Activated T-cell treated with anti-CD3 and anti-CD28 coated beads, Interleukin-2, amount 50 U/mL, for 72 hours (primary cell): Measurements from ENCODE around the gene LEMD2. TPM values are rescaled to one million over a fixed set of nuclear protein-coding genes. Genes with fewer than 3 reads are reported as not detected.

Experiments used
- ATAC-seq, 2 donors: fragments of 150-1000 bp; cut with Tn5 transposase; replicated peaks in 1 of 2; 2 replicates each; pipeline ENCODE4 v1.10.0; 2021; ENCODE audit warnings: moderate library complexity in 2 of 2, mild to moderate bottlenecking in 1 of 2
- DNase-seq, 2 donors: peaks; one replicate each; pipeline ENCODE4 v3.0.0; 2021 to 2022; ENCODE audit warnings: mixed read lengths in 1 of 2
- H3K27ac Mint-ChIP-seq: one replicate; pipeline ENCODE4 v1.8.0; 2022; ENCODE audit warnings: mild to moderate bottlenecking, moderate library complexity, mixed read lengths
- H3K27me3 Mint-ChIP-seq: one replicate; pipeline ENCODE4 v1.8.0; 2022; ENCODE audit warnings: low read depth, mixed read lengths
- H3K36me3 Mint-ChIP-seq, 2 donors: one replicate each; pipeline ENCODE4 v1.8.0; 2022; ENCODE audit warnings: mixed read lengths in 2 of 2, mild to moderate bottlenecking in 1 of 2; ENCODE audit not compliant: insufficient read depth in 2 of 2
- H3K4me1 Mint-ChIP-seq: one replicate; pipeline ENCODE4 v1.8.0; 2022; ENCODE audit warnings: low read depth, mixed read lengths
- H3K4me3 Mint-ChIP-seq, 2 donors: one replicate each; pipeline ENCODE4 v1.8.0; 2022; ENCODE audit warnings: mild to moderate bottlenecking in 2 of 2, mixed read lengths in 2 of 2, moderate library complexity in 2 of 2
- H3K9me3 Mint-ChIP-seq, 2 donors: one replicate each; pipeline ENCODE4 v1.8.0; 2022; ENCODE audit warnings: mixed read lengths in 2 of 2
- total RNA-seq, 2 donors: library from RNA; stranded (reverse); gene quantifications; one replicate each; pipeline ENCODE4 v1.2.3, GENCODE V29; 2022

The LEMD2 gene
- total RNA-seq, 2 donors from 2014 or later, result 76.4 to 93.8 TPM

DNA sequence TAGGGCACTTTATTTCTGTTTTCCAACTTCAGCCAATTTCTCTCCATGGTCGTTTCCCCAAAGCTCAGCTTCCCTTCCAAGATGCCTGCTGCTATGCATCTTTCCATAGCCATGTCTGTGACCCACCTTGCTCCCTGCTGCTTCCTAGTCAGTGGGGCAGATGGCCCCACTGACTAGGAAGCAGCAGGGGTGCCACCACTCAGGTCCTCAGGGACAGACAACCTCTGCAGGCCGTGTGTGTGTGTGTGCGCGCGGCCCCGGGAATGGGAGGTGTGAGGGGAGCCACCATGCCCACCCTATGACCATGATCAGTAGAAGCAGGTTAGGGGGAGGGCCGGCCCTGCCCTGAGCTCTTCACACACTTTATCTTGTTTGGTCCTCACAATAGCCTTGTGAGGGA lies 39.5 kb downstream of the LEMD2 start:
- H3K36me3 Mint-ChIP-seq, result no peaks in the 10 kb centered on the region
- H3K4me3 Mint-ChIP-seq, result no peak overlapping the region
- H3K27ac Mint-ChIP-seq, result no peak overlapping the region
- ATAC-seq (no peak), DNase-seq (no peak)
- H3K4me1 Mint-ChIP-seq, result peaks cover under 1% of the 10 kb centered on the region
- no peaks in the 10 kb centered on the region for H3K9me3 Mint-ChIP-seq
- H3K27me3 Mint-ChIP-seq, result no peaks in the 10 kb centered on the region

DNA sequence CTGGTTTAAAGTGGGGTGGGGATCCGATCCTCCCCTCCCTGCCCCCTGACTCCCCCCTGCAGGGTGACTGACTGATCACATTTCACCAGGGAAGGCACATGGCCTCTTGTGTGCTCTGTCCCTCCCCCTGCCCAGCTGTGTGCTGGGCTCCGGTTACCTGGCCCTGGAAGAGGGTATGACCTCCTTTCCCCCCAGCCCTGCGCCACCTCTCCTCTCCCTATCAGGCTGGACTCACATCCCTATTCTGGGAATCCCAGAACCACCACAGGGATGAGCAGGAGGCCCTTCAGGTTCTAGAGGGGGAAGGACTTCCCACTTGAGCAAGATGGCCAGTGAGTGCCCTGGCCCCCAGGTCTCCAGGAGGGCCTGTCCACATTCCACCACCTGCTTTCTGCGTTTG lies 40.1 kb downstream of the LEMD2 start:
- Mint-ChIP-seq H3K27me3 (no peaks in the 10 kb centered on the region), H3K27ac (no peak overlapping the region), H3K36me3 (no peaks in the 10 kb centered on the region), H3K4me1 (peaks cover 4% of the 10 kb centered on the region), H3K4me3 (no peak overlapping the region), H3K9me3 (no peaks in the 10 kb centered on the region)
- ATAC-seq (no peak), DNase-seq (no peak)

DNA sequence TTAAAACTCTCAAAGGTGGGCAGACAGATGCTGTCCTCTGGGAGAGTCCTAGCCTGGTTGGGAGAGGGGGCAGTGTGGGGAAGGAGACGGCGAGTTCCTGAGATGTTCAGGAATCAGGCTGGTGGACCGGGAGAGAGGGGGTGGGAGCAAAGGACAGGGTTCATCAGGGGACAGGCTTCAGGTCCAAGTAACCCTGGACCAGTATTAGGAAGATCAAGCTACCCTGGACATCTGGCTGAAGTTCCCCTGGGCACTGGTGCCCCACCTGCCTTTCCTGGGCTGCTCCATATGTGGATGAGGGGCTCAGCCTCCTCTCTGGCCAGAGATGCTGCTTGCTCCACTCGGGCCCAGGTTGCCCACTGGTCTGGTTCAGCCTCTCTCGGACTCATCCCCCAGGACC lies 41.1 kb downstream of the LEMD2 start:
- DNase-seq, result no peak
- no peak overlapping the region for H3K4me3 Mint-ChIP-seq
- H3K36me3 Mint-ChIP-seq, result no peaks in the 10 kb centered on the region
- H3K9me3 Mint-ChIP-seq, result no peaks in the 10 kb centered on the region
- peaks cover 6% of the 10 kb centered on the region for H3K27me3 Mint-ChIP-seq
- H3K27ac Mint-ChIP-seq, result no peak overlapping the region
- peaks cover 4% of the 10 kb centered on the region for H3K4me1 Mint-ChIP-seq
- ATAC-seq, result no peak

DNA sequence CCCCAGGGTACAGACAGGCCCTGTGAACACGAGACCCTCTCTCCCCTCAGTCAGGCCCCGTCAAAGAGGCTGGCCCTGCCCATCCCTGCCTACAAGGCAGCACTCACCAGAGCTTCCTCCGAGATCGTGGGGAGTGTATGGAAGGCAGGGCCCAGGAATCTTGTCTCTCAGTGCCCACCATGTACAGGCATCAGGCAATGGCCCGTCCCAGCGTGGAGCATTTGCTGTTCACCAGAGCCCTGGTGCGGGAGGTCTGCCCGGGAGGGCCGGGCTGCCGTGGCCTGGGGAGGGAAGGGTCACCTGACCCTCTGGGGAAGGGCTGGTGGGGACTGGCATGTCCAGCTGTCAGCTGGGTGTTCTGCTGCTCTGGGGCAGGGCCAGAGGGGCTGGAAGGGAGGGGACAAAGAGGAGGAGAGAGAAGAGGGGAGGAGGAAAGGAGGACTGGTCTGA lies 42.3 kb downstream of the LEMD2 start, which contains the start of gene IP6K3:
IP6K3 (minus strand) TSS at position 255 of the 450 bp plus-strand sequence. CDS start 11,429 bp downstream, outside the sequence.
- Mint-ChIP-seq H3K27me3 (peaks cover 16% of the 10 kb centered on the region), H3K4me1 (peaks cover 4% of the 10 kb centered on the region), H3K27ac (no peak within 1 kb of the TSS), H3K36me3 (no peaks in the 10 kb centered on the region), H3K4me3 (no peak within 1 kb of the TSS), H3K9me3 (no peaks in the 10 kb centered on the region)
- ATAC-seq (no peak), DNase-seq (no peak)

DNA sequence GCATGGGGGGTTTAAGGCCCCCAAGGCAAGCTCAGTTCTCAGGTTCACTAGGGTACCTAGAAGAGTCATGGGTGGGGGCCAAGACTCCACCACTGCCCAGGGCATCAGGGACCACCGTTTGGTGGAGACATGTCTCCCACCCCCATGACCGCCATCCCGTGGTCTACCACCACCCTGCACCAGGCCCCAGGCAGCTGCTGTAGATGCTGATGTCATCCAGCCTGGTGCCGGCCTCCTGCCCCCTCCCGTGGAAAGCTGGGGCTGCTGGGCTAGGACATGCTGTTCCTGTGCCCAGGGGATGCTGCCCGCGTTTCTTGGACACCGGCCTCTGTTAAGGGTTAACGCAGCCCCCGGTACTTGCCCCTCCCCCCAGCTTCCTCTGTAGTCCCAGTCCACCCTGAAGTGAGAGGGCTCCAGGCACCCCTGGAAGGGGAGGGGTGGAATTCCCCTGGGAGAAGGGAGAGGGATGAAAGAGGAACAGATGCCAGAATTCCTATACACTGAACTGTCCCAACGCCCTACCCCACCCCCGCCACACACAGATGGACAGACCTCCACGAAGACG lies 42.8 kb downstream of the LEMD2 start:
- ATAC-seq (no peak), DNase-seq (no peak)
- Mint-ChIP-seq H3K4me1 (peaks cover 4% of the 10 kb centered on the region), H3K36me3 (no peaks in the 10 kb centered on the region), H3K27ac (no peak overlapping the region), H3K9me3 (no peaks in the 10 kb centered on the region), H3K4me3 (no peak overlapping the region), H3K27me3 (peaks cover 16% of the 10 kb centered on the region)

DNA sequence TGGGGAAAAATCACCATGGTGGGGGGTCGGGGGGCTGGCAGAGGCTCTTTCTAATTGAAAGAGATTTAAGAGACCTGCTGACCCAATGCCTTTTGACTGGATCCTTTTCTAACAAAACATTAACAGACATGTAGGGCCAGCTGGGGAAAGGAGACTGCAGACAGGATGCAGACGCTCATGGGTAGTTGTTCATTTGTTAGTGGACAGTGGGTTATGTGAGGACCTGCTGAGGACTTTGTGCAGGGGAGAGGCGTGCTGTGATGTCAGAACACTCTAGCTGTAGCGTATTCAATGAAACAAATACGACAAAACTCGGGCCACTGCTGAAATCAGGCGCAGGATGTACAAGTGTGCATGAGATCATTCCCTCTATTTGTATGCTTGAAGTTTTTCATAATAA lies 43.4 kb downstream of the LEMD2 start:
- ATAC-seq (no peak), DNase-seq (no peak)
- Mint-ChIP-seq H3K27ac (no peak overlapping the region), H3K4me1 (peaks cover 4% of the 10 kb centered on the region), H3K36me3 (no peaks in the 10 kb centered on the region), H3K4me3 (no peak overlapping the region), H3K9me3 (no peaks in the 10 kb centered on the region), H3K27me3 (peaks cover 16% of the 10 kb centered on the region)

DNA sequence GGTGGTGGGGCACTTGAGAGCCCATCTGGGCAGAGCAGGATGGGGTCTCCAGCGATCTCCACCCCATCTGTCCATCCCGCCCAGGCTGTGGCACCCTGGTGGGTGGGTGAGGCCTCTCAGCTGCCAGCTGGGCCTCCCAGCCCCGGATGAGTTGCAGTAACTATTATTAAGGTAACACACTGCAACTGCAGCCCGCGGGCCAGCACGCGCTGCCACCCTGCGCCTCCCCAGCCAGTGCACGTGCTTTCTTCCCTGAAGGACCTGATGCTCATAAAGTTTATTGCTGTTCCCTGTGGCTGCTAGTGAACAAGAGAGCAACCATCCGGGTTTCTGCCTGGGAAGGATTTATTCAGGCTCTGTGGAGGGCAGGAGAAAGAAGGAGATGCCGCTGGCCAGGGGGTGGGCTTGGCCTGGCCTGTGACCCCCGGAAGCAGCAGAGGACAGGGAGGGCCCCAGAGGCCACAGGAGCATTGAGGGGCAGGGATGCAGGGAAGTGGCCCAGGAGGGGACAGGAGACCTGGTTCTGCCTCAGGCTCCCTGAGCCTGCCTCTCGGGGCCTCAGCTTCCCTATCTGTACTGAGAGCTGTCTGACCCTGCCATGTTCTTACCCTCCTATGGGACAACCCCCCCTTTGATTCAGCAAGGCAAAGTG lies 43.9 kb downstream of the LEMD2 start:
- DNase-seq, result no peak
- Mint-ChIP-seq H3K4me3 (no peak overlapping the region), H3K9me3 (no peaks in the 10 kb centered on the region), H3K36me3 (no peaks in the 10 kb centered on the region), H3K27me3 (peaks cover 16% of the 10 kb centered on the region), H3K4me1 (peaks cover 4% of the 10 kb centered on the region), H3K27ac (no peak overlapping the region)
- no peak for ATAC-seq

DNA sequence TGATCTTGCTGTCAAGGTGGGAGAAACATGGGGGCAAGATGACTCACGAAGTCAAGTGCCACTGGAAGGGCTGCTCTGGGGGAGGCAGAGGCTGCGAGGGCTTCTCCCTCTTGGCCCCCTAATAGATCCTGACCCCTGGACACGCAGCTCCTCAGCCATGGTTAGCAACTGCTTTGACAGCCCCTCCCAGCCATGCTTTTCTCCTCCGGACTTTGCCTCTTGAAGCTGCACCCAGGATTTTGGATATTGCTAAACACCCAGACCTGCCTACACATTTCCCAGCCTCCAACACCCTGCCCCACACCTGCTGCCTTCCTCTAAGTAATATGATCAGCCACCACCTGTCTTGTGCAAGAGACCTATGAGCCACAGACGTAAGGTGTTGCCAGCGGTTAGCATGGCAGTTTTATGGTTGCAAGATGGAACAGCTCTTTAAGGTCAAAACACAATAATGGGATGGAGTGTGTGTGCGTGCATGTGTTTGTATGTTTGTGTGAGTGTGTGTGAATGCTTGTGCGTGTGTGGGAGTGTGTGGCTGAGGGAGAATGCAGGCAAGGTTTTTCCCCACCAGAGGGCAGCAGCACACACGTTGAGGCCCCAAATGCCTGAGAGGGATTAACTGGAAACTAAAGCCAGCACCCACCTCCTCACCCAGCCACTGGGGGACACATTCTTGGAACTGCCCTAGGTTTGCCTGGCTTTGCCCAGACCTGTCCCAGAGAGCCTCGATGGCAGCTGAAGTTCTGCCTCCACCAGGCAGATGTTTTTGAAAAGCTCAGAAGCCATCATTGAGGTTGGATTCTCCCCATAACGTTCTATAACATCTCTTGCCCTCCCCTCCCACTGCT lies 44.7 kb downstream of the LEMD2 start:
- peaks cover 16% of the 10 kb centered on the region for H3K27me3 Mint-ChIP-seq
- H3K4me3 Mint-ChIP-seq, result no peak overlapping the region
- H3K9me3 Mint-ChIP-seq, result no peaks in the 10 kb centered on the region
- no peak overlapping the region for H3K27ac Mint-ChIP-seq
- no peaks in the 10 kb centered on the region for H3K36me3 Mint-ChIP-seq
- ATAC-seq (peak; percentile 79 to 87), DNase-seq (peak; percentile 76 to 78)
- peaks cover 4% of the 10 kb centered on the region for H3K4me1 Mint-ChIP-seq

DNA sequence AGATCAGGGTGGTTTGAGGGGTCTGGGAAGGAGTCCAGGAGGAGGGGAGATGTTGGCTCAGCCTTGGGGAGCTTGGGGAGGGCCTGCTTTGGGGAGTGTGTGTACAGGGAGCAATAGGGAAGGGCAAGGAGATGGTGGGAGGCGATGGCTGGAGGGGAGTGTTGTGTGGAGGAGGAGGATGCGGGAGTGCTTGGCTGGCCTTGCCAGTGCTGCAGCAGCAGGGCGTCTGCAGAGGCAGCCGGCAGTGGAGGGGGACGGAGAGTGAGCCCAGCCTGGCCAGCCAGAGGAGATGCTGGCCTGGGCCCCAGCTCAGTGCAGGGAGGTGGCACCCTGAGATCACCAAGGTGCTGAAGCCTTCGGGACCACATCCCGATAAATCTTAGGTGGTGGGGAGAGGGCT lies 46.1 kb downstream of the LEMD2 start:
- no peak for ATAC-seq
- H3K27ac Mint-ChIP-seq, result no peak overlapping the region
- H3K9me3 Mint-ChIP-seq, result no peaks in the 10 kb centered on the region
- H3K4me1 Mint-ChIP-seq, result peaks cover 4% of the 10 kb centered on the region
- no peak for DNase-seq
- peaks cover 16% of the 10 kb centered on the region for H3K27me3 Mint-ChIP-seq
- no peaks in the 10 kb centered on the region for H3K36me3 Mint-ChIP-seq
- H3K4me3 Mint-ChIP-seq, result no peak overlapping the region

DNA sequence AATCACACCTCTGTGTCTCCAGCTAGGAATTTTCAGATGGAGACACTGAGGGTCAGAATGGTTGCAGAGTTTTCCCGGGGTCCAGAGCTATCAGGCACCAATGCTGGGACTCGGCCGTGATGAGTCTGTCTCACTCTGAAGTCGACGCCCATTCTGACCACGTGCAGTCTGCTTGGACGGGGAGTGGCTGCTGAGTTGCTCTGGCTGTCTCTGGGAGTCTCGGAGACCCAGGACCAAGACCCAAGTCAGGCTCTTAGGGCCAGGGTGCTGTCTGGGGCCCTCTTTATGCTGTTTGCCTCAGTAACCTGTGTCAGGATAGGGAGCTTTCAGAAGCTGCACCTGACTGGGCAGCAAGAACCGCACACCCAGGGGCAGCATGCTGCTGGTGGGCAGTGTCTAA lies 46.8 kb downstream of the LEMD2 start:
- peaks cover 4% of the 10 kb centered on the region for H3K4me1 Mint-ChIP-seq
- no peaks in the 10 kb centered on the region for H3K36me3 Mint-ChIP-seq
- H3K27me3 Mint-ChIP-seq, result peaks cover 16% of the 10 kb centered on the region
- H3K9me3 Mint-ChIP-seq, result no peaks in the 10 kb centered on the region
- DNase-seq (no peak), ATAC-seq (no peak)
- no peak overlapping the region for H3K27ac Mint-ChIP-seq
- no peak overlapping the region for H3K4me3 Mint-ChIP-seq

DNA sequence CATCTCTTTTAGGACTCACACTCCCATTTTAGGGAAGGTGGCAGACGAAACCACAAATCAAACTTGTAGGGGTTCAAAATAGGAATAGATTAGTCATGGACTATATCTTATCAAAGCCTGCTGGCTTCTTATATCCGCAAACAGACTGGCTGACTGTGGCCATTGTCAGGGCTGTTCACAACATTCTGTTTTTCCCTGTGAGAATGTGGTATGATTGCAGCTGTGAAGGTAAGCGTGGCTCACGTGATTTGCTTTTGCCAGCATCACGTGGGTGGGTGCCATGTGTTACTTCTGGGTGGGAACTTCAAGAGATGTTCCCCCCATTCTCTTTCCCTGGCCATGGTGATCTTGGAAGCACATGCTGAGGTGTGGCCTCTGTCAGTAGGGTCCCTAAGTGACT lies 48.1 kb downstream of the LEMD2 start:
- H3K27ac Mint-ChIP-seq, result no peak overlapping the region
- H3K36me3 Mint-ChIP-seq, result no peaks in the 10 kb centered on the region
- no peak overlapping the region for H3K4me3 Mint-ChIP-seq
- DNase-seq (no peak), ATAC-seq (no peak)
- H3K4me1 Mint-ChIP-seq, result peaks cover 4% of the 10 kb centered on the region
- H3K27me3 Mint-ChIP-seq, result peaks cover 16% of the 10 kb centered on the region
- H3K9me3 Mint-ChIP-seq, result no peaks in the 10 kb centered on the region

DNA sequence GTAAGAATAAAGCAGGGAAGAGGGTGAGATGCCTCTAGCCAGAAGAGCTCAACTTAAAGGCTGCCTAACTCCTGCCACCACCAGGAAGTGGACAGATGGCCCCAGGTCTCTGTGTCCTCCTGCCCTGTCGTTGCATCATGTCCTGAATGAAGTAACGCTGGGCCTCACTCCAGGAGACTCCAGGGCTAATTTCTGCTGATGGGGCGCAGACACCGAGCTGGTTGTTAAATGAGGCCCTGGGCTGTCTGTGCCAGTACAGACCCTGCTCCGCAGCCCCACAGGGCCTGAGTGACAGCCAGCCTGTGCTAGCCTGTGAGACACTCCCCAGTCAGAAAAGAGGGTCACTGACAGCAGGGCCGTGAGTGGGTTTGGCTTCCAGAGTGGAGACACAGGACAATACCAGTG lies 48.7 kb downstream of the LEMD2 start:
- ATAC-seq (no peak), DNase-seq (no peak)
- Mint-ChIP-seq H3K36me3 (no peaks in the 10 kb centered on the region), H3K27me3 (peaks cover 16% of the 10 kb centered on the region), H3K27ac (no peak overlapping the region), H3K4me3 (no peak overlapping the region), H3K9me3 (no peaks in the 10 kb centered on the region), H3K4me1 (peaks cover 4% of the 10 kb centered on the region)

DNA sequence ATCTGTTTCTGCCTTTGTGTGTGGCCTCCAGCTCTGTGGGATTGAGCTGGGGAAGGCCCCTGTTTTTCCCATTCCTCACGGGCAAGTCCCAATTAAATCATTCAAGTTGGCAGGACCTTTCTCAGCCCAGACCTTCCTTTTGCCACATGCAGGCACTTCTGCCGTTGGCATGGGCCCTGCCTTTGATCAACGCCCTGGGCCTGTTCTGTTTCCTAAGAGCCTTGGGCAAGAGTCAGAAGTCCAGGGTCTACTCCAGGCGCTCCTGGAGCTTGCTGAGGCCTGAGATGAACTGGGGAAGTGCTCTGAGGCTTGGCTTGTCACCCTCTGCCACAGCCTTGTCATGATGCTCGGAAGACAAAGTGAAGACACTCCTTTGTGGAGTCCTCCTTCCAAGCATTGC lies 49.4 kb downstream of the LEMD2 start:
- no peaks in the 10 kb centered on the region for H3K9me3 Mint-ChIP-seq
- no peak for ATAC-seq
- H3K4me1 Mint-ChIP-seq, result peaks cover 4% of the 10 kb centered on the region
- H3K27ac Mint-ChIP-seq, result no peak overlapping the region
- no peak overlapping the region for H3K4me3 Mint-ChIP-seq
- H3K36me3 Mint-ChIP-seq, result no peaks in the 10 kb centered on the region
- H3K27me3 Mint-ChIP-seq, result peaks cover 16% of the 10 kb centered on the region
- no peak for DNase-seq
